Measurements from ENCODE around the gene ZBTB38. TPM values are rescaled to one million over a fixed set of nuclear protein-coding genes. Genes with fewer than 3 reads are reported as not detected.

The ZBTB38 gene
- total RNA-seq, 1 donor from 2014 or later = 182 TPM

DNA sequence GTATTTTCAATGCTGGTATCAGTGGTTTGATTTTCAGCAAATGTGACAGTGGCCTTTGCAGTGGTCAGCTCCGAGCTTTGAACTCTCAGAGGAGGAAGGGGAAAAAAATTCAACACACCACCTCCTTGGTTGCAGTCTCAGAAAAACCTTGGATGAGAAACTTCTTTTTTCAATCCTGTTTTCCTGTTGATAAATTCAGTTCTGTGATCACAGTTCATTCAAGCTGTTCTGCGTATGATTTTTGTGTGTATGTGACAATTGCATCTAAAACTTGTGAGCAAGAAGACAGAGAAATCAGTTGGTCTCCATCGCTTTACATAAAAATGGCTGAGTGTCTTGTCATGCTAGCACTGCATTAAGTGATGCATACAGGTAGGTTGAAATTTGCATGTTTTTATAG, 19.2 kb downstream of the ZBTB38 start:
- DNase-seq = no peak

- no peak for DNase-seq
These were observed 20.1 kb downstream of the ZBTB38 start for GRCh38 chr3:141388395-141388794.

DNA sequence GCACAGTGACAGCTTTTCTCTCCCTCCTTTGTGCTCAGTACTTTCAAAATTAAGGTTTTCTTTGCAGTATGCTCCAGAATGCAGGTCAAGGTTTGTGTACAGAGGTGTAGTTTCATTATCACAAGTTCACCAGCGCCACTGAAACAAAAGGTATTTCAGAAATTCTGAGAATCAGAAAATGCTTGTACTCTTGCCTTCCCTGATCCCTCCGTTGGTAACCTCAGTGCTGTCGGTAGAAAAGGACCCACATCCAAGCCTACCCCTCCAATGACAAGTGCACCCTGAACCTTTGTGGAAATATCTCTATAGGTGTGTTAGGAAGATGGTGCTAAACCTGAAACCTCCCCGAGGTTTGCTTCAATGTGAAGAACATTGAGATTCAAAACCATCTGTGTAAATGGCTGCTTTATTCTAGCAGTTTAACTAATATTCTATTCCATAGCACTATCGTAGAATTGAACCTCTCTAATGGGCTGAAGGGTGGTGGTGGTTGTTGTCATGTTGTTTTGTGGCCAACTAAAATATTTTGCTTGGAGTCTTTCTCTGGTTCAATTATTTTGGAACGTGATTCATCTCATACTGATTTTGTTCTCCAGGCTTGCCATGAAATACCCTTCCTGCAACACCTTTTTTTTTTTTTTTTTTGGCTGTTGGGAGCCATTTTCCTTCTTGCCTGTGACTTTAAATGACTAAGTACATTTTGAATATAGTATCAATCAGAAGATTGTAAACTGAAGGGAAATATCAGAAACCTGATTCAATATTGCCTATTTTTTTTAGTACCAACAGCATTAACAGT, 20.7 kb downstream of the ZBTB38 start:
- DNase-seq = no peak

GRCh38 chr3:141389703-141390102, 21.4 kb downstream of the ZBTB38 start:
- DNase-seq = no peak

DNA sequence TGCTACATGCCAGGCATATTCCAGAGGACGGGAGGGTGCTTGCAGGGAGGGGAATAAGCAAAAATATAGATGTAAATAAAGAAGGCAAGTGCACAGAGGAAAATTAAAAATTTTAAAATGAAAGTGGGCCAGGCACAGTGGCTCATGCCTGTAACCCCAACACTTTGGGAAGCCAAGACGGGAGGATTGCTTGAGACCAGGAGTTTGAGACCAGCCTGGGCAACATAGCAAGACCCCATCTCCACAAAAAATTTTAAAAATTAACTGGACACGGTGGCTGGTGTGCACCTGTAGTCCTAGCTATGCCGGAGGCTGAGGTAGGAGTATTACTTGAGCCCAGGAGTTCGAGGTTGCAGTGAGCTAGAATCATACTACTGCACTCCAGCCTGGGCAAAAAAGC, 22.4 kb downstream of the ZBTB38 start:
- no peak for DNase-seq

DNA sequence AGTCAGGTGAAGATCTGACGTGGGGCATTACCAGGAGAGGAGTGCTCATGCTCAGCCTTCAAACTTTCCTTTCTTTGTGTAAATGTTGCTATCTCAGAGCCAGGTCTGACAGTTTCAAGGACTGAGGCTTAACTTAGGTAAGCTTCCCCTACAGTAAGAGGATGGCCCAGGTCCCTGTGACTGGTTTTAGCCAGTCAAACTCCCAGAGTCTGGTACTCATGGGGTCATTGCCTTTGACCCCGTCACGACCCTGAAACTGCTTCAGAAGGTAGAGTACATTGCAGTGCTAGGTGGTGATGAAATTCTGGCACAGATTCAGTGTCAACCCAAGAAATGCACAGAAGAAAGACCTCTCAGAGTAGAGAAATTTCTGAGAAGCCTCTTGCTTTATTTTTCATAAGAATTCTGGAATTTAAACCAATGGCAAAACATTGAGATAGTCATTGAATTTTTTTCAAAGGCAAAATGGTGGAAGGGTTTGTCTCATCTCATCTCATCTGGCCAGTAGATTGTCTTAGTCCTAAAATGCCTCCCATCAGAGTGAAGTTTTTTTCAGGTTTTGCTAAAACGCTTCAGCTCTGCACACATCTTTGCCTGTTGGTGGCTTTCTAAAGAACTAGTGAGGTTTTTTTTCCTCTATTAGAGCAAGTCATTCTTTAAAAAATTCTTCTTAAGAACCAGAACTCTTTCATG, 23.1 kb downstream of the ZBTB38 start:
- DNase-seq = no peak

GRCh38 chr3:141391991-141392316, 23.6 kb downstream of the ZBTB38 start:
- DNase-seq = no peak

DNA sequence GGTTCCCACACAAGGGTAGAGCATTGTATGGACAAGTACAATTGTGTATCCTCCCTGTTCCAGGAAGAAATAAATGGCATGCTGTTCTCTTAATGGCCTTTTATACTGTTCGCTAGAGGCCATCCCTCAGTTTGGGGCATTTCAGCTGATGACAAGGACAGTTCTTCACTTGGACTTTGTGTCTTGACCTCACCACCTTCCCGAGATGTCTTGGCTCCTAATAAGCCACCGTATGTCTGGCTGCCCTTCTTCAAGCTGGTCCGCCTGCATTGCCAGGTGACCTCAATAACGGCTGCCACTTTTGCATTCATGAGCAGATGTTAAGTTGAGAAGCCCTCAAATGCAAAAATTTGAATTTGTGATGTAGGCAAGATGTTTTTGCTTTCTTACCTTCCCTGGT, 24.1 kb downstream of the ZBTB38 start:
- no peak for DNase-seq

DNA sequence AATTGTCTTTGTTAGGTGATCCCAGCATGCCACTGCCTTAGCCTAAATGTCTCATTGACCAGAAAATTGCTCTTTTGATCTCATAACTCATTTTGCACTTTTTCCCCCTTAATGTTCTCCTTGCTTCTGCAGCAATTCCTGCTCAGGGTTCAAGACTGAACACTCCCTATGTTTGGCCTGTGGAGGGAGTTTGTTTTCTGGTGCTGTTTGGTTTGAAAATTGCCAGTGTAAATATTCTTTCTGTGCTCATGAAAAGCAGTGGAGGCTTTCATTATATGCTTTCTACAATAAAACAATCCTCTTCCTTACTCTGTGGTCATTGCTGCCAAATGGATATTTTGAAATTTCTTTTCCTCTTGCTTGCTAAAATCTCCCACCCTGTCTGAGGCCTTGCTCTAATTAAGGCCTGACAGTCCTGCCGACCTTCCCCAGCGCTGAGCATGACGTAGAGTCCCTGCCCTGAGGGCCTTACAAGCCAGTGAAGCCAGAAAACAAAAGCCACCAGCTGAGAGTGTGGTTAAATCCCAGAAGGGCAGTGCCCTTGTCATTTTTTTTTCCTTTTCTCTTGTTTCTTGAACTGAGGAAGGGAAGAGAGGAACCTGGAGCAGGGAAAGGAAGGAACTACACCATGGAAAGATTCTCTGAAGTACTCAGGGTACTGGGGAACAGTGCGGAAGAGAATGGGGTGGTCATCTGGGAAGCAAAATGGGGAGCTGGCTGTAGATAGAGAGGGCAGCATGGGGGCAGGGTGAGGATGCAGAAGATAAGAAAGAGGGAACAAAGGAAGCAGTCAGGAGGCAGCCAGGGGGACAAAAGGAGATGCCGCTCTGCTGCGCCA, 24.8 kb downstream of the ZBTB38 start:
- DNase-seq = no peak

- no peak for DNase-seq
These were observed 25.4 kb downstream of the ZBTB38 start for GRCh38 chr3:141393735-141394076.

DNA sequence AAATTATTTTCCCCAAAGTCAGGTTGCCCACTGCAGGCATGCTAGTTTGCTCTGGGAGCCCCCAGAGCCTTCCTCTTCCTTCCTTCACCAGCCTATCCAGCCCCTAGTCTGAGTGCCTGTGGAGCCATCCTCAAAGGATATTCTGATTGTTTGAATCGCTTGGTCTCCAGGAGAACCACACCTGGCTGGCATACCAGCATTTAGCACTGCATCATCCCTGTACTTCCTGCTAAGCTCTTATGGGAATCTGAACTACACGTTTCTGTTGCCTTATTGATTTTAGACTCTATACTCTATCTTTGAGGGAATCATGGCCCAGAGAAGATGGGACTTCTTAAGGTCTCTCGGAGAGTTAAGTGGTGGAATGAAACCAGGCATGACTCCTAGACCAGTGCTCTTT, 26.3 kb downstream of the ZBTB38 start:
- DNase-seq = no peak

GRCh38 chr3:141395005-141395589, 26.8 kb downstream of the ZBTB38 start:
- DNase-seq = no peak

GRCh38 chr3:141397996-141398395, 29.7 kb downstream of the ZBTB38 start:
- DNase-seq = no peak

DNA sequence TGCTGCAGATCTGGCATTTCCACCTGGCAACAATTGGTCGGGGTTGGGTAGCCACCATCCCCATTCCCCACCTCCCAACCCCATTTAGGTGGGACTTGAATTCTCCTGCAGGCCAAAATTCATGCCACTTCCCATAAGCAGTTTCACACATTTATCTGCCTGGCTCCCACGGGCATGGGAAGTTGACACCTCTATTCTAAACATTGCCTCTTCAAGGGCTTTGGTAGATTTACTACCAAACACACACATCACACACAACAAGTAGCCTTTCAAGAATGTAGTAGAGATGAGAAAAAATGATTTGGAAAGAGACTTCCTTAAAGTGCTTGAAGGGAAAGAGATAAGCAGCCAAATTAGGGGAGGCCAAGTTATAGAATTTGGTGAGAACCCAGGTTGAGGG, 30.9 kb downstream of the ZBTB38 start:
- no peak for DNase-seq

DNA sequence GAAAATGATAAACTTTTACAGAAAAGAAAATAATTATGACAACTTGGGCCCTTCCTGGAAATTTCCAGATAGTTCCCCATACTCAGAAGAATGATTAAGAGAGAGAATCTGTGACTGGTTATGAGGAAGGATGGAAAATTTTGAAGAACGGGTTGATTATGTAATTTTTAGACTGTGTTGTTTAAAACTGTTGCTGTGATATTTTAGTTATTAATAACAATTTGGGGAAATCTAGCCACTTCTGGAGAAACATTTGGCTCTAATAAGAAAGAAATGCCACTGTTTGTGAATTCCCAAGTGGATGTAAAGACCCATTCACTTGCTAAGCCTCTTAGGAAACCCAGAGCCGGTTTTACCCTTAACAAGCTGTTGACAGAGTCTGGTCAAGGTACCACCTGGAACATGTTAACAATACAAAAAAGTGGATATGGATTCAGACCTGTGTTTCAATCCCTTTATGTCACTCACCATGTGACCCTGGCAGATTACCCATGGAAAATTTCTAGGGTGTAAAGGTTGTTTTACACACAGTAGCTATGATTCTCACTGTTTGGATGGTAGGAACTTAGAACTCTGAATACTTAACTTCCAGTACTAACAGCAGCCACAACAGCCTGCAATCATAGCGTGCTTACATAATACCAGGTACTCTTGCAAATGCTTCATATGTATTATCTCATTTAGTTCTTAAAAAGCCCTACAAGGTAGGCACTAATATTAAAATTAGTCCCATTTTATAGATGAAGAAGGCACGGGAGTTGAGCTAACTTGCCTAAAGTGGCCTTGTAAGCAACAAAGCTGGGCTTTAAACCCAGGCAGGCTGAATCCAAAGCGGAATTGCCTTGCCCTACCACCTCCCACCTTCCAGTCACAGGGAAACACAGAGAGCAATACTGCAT, 32.0 kb downstream of the ZBTB38 start:
- no peak for DNase-seq

DNA sequence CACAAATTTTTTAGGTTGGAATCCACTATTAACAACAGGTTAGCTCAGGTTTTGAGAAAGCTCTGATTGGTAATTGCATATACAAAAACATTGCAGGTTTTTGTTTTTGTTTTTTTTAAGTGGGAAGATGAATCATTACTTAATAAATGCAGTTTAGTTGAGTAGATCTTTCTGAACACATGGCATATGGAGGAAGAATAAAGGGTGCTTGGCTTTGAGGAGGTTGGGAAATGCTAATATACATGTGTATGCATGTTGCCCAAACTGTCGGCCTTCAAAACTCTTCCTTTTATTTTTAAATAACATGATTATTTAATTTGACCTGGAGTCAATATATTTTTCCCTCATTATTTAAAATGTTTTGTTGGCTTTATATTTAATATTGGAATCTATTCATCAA, 32.8 kb downstream of the ZBTB38 start:
- DNase-seq = no peak

GRCh38 chr3:141401573-141402475, 33.5 kb downstream of the ZBTB38 start:
- DNase-seq = no peak

DNA sequence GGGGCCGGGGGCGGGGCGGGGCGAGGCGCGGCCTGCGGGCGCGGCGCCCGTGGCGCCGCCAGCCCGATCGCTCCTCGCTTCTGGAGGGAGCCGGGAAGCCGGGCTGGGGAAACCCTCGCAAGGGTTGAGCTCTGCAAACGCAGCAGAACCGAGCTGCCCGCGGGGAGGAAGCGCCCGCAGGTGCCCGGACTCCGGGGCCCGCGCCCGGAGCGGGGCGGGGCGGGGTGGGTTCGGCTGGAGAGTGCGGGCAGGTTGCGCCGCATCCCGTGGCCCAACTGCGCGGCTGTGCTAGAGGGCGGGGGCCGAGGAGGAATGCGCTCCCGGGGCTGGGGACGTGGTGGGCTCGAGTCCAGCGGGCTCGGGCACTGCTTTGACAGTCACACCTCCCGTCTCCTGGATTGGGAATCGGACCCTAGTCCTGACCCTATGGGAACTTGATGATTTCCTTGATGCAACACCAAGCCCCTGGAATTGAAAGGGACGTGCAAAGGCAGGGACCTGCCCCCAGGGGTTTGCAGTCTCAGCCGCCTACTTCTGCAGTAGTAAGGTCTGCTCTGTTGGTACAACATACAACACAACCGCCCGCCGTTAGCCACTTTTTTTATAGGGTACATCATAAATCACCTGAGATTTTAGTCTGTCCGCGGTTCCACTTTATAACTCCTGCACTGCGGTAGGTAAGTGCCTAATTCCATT, 34.3 kb downstream of the ZBTB38 start:
- peak; percentile 44 for DNase-seq

GRCh38 chr3:141403576-141403975, 35.3 kb downstream of the ZBTB38 start:
- DNase-seq = no peak

DNA sequence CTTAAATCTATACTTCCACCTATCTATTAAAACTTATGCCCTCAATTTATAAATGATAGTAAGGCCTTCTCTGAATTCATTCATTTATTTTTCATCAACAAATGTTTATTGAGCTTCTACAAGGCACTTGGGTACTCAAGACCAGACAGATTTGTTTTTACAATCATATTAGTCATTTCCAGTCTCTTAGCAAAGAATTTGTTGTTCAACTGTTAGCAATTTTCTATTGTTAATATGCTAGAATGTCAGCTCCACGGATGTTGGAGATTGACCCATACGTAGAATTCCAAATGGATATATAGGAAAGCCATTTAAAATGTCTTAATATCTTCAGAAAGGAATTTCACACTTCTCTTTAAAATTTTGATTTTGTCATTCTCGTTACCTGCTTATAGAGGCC, 36.7 kb downstream of the ZBTB38 start:
- DNase-seq = no peak

Measured in occipital lobe (tissue), 2 donors.